SHP77 treated with DMSO at 0.1 percent for 48 hours (cell line): ENCODE results near the gene INHBE.
A peak's percentile ranks its signal among the peaks of the same experiment; 100 is the strongest.

Source experiments
- DNase-seq: peaks from one replicate; lab custom pipeline; 2025; lab: John Stamatoyannopoulos, UW

INHBE gene

DNA sequence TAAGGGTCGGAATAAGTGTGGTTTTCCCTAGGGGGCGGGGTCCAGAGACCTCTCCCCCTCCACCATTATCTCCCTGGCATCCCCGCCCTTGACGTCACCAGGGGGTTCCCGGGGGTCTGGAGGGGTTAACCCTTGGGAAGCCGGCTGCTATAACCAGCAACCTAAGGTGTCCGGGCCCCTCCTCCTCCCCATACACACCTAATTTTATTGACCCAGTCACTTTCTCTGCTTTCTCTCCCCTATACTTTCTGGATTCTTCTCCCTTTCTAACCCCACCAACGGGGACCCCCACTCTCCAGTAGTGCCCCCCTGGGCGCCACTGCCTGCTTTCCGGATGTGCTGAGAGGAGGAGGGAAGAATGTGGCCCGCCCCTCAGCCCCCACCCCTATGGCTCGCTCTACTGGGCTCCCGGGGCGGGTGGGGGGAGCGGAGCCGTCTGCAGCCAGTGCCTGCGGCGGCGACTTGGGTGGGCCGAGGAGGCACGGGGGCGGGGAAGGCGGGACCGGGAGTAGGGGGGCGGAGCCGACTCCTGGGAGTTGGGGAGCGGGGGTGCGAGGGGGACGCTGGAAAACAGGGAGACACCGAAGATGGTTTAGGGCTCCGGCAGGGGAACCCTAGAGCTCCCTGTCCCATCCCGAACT is 6.3 kb downstream of the INHBE start:
- DNase-seq: no peak

DNA sequence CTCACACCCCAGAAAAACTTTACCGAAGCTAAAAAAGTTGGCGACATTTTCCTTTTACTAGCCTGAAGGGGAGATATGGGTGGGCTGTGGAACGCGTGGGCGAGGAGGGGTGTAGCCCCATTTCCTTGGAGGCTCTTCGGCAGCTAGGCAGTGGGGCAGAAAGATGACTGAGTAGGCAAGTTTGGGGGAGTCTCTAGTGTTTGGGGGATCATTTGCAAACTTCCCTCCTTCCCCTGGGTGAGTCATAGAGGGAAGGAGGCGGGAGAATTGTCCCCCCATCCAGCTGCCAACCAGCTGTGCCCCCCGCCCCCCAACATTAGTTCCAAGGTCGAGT is 6.8 kb downstream of the INHBE start:
- no peak for DNase-seq

DNA sequence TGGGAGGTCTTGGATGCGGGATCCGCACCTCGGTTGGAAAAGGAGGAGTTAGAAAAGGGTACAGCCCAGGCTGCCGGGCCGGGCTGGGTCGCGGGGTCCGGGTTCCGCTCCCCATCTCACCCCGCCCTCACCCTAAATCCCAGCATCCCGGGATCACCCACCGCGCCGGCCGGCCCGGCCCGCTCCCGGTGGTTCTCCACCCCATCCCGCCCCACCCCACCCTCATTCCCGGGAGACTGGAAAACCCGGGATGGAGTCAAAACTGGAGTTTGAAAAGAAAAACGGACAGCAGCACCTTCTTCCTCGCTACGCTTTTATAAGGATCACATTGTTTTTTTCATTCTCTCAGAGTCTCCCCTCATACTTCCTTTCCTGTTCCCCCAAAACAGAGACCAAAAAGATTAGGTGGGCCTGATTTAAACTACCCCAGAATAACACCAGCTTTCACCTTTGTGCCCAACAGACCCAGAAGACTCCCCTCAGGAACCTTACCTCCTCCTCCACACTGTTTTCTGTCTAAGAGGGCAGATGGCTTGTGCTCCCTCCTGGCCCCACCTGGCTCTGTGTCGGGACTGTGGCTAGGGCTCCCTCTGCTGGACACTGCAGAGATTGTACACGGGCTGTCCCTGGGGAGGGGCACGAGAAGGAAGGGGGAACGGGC is 7.3 kb downstream of the INHBE start:
- peak; percentile 81 for DNase-seq

DNA sequence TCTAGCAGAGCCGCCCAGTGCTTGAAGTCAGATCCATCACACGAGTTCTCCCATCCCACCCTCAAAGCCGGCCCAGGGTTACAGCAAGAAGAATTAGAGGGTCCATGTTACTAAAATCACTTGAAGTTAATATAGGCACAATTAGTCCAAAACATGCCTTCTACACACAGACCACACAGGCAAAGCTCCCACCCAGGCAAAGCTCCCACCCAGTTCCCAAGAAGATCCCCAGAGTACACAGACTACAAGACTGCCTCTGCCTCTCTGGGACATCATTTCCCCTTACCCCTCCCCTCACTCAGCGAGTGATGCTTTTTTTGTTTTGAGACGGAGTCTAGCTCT is 7.8 kb downstream of the INHBE start:
- no peak for DNase-seq

DNA sequence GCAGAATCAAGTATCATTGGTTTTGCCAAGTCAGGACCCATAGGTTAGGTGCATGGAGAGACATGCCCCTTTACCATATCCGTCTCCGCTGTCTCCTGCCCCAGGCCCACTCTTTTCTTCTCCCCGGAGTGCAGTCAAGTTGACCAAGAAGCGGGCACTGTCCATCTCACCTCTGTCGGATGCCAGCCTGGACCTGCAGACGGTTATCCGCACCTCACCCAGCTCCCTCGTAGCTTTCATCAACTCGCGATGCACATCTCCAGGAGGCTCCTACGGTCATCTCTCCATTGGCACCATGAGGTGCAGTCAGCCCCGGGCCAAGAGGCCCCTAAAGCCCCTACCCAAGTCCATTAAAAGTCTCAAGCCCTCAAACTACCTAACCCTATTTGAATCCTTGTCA is 9.5 kb downstream of the INHBE start:
- no peak for DNase-seq

DNA sequence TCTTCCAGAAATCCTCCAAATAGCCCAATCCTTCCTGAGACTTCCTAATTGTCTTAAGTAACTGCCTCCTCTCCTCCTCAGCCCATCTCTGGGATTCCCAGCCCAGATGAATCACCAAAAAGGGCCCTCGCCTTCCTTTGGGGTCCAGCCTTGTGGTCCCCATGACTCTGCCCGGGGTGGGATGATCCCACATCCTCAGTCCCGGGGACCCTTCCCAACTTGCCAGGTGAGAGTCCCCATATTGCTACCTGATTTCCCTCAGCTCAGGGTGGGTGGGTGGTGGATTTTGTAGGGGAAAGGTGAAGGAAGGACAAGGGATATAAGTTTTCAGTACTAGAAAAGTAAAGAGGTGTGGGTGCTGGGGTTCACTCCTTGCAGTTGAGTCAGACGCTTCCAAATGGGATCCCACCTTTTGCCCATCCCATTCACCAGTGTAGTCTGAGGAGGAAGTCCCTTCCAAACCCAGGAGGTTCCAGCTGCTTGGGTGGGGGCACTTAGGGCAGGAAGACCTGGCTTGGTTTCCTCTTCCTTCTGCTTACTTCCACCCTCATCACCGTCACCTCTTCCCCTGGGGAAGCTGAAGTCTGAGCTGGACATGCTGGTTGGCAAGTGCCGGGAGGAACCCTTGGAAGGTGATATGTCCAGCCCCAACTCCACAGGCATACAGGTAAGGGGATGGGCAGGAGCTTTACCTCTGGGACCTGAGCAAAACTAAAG is 10.1 kb downstream of the INHBE start:
- DNase-seq: no peak

DNA sequence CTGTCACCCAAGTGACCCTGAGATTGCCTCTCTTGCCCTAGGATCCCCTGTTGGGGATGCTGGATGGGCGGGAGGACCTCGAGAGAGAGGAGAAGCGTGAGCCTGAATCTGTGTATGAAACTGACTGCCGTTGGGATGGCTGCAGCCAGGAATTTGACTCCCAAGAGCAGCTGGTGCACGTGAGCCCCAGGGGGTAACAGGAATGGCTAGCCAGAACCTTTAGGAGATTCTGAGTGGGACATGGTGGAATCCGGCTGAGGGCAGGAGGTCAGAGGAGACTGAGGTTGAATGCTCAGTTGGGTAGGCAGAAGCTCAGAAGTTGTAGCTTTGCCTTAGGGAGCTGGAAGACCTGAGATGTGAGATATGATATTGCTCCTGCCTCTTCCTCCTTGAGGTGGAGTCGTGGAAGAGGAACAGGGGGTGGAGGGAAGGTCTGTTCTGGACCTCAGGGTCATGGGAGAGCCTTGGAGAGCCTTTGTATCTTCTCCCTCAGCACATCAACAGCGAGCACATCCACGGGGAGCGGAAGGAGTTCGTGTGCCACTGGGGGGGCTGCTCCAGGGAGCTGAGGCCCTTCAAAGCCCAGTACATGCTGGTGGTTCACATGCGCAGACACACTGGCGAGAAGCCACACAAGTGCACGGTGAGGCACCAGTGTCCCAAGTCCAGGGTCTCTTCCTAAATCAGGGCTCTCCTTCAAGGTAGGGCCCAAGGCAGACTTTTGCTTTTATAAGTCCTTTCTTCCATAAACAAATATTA is 10.8 kb downstream of the INHBE start:
- no peak for DNase-seq

DNA sequence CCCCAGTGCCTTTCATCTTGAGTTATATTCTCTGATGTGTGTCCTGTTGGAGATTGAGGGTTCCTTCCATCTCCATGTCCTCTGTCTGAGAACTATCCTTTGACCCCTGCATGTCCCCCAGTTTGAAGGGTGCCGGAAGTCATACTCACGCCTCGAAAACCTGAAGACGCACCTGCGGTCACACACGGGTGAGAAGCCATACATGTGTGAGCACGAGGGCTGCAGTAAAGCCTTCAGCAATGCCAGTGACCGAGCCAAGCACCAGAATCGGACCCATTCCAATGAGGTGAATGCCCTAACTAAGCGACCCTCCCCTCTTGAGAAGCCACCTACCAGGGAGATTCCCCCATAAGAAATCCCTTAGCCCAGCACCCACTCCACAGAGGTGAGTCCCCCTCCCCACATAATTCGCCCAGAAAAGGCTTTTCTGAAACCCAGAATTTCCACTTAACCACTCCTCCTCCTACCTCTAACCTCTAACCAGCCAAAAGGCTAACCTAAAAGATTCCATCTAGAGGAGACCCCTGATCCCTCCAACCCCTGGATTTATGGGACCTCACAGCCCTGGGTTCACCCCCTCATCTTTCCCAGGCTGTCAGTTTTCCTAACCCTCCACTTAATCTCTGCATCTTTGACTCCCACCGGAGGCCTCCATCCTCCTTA is 12.2 kb downstream of the INHBE start:
- DNase-seq: no peak

DNA sequence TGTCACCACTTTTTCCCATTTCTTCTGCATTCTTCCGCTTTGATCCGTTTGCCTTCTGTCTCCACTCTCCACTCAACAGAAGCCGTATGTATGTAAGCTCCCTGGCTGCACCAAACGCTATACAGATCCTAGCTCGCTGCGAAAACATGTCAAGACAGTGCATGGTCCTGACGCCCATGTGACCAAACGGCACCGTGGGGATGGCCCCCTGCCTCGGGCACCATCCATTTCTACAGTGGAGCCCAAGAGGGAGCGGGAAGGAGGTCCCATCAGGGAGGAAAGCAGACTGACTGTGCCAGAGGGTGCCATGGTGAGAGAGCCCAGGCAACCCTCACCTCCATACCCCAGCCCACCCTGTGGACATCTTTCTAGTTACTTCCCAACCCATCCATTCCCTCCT is 12.8 kb downstream of the INHBE start:
- DNase-seq: no peak

DNA sequence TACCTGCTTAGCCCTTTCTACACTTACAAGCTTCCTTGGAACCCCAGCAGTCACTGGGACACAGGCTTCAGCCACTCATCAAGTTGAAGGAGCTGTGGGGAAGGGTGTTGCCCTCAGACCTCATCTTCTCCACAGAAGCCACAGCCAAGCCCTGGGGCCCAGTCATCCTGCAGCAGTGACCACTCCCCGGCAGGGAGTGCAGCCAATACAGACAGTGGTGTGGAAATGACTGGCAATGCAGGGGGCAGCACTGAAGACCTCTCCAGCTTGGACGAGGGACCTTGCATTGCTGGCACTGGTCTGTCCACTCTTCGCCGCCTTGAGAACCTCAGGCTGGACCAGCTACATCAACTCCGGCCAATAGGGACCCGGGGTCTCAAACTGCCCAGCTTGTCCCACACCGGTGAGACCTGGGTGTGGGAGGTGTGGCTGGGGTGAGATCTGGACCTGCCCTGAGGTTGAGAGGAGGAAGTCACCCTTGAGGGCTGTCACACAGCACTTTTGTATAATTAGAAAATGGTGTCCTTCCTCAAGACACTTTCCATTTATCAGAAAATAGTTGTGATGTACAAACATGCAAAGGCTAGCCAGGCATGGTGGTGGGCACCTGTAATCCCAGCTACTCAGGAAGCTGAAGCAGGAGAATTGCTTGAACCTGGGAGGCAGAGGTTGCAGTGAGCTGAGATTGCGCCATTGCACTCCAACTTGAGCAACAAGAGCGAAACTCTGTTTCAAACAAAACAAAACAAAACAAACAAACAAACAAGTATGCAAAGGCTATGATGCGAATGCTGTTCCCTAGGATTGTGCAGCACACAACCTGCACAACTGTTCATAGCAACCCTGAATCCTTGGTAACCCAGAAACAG is 14.4 kb downstream of the INHBE start:
- DNase-seq: no peak

DNA sequence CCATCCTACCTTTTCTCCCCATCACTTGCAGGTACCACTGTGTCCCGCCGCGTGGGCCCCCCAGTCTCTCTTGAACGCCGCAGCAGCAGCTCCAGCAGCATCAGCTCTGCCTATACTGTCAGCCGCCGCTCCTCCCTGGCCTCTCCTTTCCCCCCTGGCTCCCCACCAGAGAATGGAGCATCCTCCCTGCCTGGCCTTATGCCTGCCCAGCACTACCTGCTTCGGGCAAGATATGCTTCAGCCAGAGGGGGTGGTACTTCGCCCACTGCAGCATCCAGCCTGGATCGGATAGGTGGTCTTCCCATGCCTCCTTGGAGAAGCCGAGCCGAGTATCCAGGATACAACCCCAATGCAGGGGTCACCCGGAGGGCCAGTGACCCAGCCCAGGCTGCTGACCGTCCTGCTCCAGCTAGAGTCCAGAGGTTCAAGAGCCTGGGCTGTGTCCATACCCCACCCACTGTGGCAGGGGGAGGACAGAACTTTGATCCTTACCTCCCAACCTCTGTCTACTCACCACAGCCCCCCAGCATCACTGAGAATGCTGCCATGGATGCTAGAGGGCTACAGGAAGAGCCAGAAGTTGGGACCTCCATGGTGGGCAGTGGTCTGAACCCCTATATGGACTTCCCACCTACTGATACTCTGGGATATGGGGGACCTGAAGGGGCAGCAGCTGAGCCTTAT is 15.3 kb downstream of the INHBE start:
- no peak for DNase-seq

DNA sequence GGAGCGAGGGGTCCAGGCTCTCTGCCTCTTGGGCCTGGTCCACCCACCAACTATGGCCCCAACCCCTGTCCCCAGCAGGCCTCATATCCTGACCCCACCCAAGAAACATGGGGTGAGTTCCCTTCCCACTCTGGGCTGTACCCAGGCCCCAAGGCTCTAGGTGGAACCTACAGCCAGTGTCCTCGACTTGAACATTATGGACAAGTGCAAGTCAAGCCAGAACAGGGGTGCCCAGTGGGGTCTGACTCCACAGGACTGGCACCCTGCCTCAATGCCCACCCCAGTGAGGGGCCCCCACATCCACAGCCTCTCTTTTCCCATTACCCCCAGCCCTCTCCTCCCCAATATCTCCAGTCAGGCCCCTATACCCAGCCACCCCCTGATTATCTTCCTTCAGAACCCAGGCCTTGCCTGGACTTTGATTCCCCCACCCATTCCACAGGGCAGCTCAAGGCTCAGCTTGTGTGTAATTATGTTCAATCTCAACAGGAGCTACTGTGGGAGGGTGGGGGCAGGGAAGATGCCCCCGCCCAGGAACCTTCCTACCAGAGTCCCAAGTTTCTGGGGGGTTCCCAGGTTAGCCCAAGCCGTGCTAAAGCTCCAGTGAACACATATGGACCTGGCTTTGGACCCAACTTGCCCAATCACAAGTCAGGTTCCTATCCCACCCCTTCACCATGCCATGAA is 16.0 kb downstream of the INHBE start:
- no peak for DNase-seq

DNA sequence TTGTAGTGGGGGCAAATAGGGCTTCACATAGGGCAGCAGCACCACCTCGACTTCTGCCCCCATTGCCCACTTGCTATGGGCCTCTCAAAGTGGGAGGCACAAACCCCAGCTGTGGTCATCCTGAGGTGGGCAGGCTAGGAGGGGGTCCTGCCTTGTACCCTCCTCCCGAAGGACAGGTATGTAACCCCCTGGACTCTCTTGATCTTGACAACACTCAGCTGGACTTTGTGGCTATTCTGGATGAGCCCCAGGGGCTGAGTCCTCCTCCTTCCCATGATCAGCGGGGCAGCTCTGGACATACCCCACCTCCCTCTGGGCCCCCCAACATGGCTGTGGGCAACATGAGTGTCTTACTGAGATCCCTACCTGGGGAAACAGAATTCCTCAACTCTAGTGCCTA is 16.6 kb downstream of the INHBE start:
- no peak for DNase-seq

DNA sequence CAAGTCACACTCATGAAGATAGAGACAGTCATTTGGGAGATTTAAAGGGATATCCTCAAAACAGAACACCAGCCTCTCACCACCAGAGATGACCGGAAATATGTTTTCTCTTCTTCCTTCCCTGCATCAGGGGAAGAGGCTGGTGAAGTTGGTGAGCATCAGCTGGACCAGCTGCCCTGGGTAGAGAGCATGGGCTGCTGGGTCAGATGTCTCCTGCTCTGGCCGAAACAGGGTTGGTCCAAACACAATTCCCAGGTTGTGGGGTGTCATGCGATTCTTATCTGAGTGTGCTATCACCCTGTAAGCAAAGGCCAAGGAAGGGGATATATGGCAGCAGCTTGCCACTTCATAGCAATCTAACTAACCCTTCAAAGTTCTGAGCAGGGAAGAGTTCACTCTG is 17.3 kb downstream of the INHBE start:
- DNase-seq: no peak

DNA sequence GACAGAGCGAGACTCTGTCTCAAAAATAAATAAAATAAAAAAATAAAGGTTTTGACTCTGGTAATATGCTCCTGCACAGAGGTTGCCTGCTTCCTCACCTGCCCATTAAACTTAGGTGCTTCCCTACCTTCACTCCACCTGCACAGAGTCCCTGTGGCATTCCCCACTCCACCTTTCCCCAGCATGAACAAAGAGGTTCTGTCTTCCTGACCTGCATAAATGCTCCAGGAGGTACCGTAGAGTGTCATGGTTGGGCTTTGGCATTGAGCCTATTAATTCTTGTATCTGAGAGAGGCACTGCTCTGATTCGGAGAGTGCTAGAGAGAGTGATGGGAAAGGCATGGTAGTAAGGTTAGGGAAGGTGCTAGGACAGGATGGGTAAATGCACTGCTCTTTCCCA is 18.3 kb downstream of the INHBE start:
- no peak for DNase-seq

DNA sequence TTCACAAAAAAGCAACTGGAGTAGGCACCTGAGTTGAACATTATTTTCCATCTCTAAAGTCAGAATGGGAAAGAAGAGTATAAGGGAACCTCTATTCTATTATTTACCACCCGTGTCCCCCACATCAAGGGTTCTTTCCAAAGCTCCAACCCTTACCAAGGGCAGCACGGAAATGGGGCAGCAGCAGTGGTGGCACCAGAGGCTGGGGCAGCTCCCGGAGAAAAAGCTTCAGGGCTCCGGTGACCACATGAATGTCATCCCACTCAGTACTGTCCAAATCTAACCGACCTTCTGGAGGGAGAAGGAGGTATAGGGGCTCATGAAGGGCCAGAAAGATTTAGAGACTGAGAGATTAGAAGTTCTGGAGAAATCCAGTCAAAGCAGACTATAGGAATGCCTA is 18.8 kb downstream of the INHBE start:
- DNase-seq: no peak

DNA sequence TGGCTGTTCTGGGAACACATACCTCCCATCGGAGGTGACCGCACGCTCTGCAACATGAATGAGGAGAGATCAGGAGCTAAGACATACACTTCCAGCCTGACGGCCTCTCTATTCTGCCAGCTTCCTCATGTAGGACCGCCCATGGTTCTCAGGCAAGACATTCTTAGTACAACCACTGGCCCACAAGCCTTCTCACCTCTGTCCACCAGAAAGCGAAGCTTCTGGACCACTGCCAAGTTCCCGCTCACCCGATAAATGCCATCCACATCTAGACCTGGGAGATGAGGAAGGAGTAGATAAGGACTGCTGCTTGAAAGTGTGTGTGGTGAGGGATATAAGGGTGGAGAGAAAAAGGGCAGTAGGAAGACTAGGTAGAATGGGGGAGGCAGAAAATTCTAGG is 19.3 kb downstream of the INHBE start:
- DNase-seq: no peak

DNA sequence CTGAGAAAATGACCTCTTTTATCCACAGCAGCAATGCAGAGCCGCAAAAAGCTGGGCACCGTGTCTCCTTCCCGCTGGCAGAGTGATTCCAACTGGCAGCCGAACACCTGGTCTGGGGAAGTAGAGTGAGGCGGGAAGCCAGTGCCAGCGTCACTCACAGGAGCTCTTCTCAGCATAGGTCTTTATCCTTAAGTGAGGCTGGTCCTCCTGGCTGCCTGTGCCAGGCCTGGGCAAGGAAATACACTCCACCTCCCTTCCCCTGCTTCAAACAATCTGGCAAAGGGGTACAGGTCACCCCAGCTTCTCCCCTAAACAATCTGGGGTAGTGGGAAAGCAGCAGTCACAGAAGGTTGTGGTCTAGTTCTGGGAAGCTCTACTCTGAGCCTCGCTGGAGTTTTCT is 19.8 kb downstream of the INHBE start:
- no peak for DNase-seq

DNA sequence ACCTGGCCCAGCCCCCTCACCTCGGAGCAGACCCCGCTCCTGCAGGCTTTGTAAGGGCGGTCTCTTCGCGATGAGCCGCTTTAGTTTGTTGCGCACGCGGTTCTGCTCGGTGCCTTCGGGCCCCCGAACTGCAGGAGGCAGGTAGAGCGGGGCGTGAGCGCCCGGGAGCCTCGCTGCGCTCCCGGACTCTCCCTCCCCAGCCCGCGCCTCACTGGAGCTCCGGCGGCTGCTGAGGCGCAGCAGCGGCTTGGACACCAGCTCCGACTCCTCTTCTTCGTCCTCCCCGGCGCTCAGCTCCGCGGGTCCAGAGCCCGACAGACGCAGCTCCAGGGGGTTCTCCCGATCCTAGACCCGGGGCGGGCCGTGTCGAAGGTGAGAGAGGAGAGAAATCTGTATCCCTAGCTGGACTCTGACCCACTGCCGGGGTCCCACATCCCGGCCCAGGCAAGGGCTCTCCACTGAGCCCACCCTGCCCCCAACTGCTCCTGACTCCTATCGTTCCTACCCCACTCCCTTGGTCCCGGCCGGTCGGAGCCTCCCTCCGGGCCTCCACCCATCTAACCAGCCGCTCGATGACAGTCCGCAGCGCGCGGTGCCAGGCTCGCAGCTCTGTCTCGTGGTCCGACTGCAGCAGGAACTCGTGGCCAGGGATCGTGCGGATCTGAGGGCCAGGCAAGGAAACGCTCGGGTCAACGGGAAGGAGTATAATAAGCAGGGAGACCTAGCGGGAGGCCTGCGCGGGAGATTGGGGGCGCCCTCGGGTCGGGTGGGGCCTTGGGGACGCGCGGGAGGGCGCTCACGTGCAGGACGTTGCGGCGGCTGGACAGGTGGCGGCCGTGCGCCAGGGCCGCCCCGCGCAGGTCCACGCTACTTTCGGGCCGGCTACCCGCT is 20.4 kb downstream of the INHBE start:
- no peak for DNase-seq
